Islet of Langerhans (tissue), 1 donor: ENCODE measurements around the gene DSCAM.
"Not testable (repeated sequence)": the region's sequence is repeated elsewhere in the genome, so short reads cannot be mapped to it uniquely, and the experiment has no call there.

Experiments used
- FAIRE-seq: peaks from one replicate; lab custom pipeline; 2011; peaks lifted over from hg19 to GRCh38; lab: Jason Lieb, UNC

The DSCAM gene

GRCh38 chr21:40379881-40380810, 466.8 kb downstream of the DSCAM start:
- no peak for FAIRE-seq

DNA sequence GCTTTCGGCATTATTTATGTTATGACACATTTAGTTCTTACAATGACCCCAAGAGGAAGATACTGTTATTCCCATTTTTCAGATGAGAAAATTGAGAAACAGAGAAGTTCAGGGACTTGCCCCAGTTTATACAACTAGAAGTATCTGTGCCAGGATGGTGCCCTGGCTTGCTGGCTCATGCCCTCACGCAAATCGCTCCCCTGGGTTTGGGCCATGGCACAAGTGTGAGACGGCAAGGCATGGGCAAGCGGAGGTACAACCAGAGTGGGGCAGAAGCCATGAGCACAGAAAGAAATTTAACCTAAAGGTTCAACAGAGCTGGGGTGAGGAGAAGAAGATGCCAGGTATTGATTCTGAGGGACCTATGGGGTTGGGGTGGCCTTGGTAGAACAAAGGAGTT, 469.8 kb downstream of the DSCAM start:
- no peak for FAIRE-seq

GRCh38 chr21:40373761-40374160, 473.2 kb downstream of the DSCAM start:
- peak; percentile 61 for FAIRE-seq

DNA sequence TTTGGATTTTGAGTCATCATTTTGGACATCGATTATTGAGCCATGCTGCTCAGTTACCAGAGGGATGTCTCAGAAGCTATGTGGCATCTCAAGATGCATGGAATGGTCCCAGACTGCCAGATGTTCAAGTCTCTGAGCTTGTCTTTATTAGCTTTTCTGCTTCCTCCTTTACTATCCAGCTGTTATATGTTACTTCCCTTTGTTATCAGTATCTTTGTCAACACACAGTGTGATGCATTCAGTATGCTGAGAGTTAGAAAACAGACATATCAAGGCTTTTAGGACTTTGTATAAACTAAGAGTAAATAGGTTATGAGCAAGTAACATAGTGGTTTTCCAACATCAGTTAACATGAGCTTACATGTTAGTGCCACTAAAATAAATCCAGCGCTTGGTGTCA, 474.5 kb downstream of the DSCAM start:
- no peak for FAIRE-seq

- FAIRE-seq = no peak
Measured at GRCh38 chr21:40371329-40371728, 475.6 kb downstream of the DSCAM start.

GRCh38 chr21:40356644-40357043, 490.3 kb downstream of the DSCAM start:
- no peak for FAIRE-seq

DNA sequence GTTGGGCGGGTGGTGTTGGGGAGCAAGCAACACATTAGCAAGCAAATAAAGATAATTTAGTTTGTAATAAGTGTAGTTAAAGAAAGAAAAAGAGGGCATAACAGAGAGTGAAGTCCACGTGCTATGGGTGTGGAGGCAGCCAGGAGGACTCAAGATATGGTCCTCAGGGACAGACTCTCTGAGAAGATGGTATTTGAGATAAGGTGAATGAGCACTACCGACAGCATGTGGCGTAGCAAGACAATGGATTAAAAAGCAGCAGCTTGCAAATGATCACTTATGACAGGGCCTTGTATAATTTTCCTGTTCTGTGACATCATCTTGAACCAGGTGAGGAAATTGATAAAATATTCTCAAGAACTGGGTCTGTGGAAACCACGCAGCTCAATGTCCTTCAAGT, 491.9 kb downstream of the DSCAM start:
- no peak for FAIRE-seq

DNA sequence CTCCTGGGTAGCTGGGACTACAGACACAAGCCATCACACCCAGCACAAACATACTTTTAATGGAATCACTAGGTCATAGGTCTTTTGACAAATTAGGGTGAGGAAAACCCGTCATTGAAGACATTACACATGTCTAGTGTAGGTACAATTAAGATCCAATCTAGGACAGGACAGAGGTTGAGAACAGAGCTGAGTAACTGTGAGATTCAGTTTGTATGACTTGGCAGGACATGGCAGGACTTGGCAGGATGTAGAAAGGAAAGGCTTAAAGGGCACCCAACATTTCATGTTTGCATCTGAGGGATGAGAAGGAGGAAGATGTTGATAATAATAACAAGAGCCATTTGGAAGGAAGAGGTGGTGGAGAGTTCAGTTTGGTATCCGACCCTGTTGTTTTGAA, 496.0 kb downstream of the DSCAM start:
- FAIRE-seq = no peak

GRCh38 chr21:40349591-40349990, 497.4 kb downstream of the DSCAM start:
- no peak for FAIRE-seq

DNA sequence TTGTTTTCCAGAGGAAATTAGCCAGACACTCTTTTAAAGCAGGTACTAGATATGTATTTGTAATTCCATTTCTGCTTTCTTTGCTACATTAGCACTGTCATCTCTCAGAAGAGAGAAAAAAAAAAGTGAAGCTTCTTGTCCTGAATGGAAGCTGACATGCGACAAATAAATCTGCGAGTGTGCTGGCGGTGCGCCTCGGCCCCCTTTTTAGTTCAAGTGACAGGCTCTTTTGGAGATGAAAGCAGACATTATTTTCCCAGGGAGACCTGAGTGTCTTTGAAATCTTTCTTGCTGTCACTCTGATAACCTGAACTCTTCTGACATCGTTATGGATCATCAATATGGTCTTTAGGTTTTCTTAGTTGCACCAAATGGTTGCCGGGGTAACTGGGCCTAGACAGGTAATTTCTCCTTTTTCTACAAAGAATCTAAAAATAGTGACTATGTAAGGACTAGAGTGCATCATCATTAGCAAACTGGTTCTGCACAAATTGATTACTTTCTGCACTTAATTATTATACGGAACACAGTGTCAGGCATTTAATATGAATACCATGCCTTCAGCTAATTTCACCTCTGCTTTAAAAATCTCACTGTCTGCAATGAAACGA, 501.1 kb downstream of the DSCAM start:
- peak; percentile 62 for FAIRE-seq

GRCh38 chr21:40340357-40340756, 506.6 kb downstream of the DSCAM start:
- peak; percentile 13 for FAIRE-seq

DNA sequence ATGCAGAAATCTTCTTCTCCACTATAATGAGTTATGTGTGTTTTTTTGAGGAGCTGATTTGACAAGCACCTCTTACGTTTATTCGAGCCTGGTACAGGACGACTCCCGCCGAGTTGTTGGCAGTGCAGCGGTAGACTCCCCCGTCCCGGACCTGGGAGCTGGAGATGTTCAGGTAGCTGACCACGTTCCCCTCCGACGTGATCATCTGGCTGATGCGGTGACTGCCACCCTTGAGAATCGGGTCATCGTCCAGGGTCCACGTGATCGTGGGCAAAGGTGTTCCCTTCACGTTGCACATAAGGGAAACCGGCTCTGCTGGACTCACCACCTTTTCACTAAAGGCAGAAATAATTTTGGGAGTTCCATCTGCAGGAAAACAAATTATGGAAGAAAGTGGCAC, 507.9 kb downstream of the DSCAM start:
- FAIRE-seq = no peak

DNA sequence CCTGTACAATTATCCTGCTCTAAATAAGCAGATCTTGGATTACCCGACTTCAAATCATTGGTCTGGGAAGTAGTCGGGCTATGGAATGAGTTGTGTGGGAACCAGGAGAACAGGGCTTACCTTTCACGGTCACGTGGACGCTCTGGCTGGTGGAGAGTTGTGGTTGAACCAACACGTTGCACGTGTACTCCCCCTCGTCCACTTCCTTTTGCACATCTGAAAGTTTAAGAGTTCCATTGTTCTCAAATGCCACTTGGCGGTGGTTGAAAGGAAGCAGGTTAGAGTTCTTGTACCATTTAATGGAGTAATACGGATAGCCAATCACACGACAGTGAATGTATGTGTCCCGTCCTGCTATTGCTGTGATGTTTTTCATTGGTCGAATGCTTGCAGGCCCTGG, 509.0 kb downstream of the DSCAM start:
- FAIRE-seq = no peak

DNA sequence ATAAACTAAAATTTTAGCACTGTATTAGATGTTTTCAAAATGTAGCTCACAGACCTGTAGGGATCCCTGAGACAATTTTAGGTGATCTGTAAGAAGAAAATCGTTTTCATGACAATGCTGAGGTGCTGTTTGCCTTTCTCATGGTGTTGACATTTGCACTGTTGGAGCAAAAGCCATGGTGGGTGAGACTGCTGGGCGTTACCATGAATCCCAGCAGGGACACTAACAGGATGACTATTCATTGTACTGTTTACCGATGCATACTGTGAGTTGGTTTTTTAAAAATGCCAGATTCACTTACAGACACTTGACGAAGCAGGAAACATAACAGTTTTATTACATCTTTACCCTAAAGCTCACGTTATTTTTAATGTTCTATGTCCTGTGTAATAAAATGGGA, 511.3 kb downstream of the DSCAM start:
- no peak for FAIRE-seq

DNA sequence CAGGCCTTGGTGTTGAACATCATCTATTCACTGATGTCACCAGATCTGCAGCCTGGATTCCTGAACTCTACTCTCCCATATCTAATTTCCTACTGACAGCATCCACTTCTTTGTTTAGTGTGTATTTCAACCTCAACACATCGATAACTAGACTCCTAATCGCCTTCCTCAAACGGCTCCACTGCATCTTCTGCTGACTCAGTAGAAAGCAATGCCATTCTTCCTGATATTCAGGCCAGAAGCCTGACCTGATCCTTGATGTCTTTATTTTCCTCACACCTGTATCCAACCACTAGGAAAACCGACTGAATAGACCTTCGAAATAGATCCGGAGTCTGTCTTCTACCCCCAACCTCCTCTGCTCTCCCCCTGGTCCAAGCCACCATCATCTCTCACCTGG, 512.8 kb downstream of the DSCAM start:
- FAIRE-seq = no peak

DNA sequence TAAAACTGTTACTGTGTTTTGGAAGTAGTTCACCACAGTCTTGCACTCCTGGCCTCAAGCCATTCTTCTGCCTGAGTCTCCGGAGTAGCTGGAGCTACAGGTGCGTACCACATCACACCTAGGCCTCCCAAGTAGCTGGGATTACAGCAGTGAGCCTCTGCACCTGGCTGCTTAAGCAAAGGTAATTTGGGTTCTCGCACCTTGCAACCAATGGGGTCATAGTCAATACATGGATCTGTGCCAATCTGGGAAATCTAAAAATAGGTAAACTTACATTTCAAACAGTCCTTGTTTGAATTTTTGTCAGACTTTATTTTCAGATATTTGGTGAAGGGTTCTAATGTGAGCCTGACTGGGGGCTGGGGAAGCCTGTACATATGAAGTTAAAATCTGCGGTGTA, 513.2 kb downstream of the DSCAM start:
- FAIRE-seq = no peak

DNA sequence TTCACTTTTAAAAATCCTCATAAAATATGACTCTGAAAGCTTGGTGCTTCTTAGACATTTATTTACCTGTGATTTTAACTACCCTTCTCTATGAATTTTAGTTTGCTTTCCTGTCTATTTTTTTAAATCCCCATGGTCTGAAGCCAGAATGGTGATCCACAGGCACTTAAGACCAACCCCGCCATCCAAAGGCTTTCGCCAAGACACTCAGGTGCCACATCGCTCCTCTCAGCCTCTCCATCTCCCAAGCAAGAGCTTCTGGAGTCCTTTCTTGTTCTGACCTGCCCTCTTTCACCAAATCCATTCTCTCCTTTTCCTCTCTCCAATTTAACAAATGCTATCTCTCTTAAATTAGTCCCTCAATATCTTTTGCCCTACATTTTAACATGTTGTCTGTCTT, 515.2 kb downstream of the DSCAM start:
- FAIRE-seq = no peak

DNA sequence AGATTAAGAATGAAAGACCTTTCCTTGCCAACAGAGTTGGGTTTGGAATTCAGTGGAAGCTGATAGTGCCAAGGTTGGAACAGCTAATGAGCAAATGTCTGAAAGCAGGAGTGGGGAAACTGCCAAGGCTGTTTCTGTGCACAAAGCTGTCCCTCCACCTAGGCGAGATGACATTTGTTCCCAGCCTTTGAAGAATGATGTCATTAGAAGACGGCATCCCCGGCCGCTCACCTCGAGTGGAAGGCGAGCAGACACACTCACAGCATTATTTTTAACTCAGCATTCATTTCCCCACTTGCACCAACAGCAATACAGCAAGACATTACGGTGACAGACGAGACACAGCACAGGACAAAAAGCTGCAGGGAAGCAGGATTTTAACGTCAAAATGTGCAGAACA, 515.8 kb downstream of the DSCAM start:
- no peak for FAIRE-seq

- no peak for FAIRE-seq
Measured at GRCh38 chr21:40324389-40324788, 522.6 kb downstream of the DSCAM start.

DNA sequence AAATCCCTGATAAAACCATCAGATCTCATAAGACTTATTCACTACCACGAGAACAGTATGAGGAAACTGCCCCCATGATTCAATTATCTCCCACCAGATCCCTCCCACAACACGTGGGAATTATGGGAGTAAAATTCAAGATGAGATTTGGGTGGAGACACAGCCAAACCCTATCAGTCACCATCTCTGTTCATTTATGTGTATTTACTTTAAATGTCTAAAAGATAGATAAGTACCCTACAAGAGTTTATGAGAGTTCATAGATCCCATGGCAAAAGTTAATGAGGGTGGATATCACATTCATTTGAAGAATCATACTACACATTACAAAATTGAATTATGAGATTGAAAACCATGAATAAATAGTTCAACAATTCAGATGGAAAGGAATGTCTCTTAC, 526.2 kb downstream of the DSCAM start:
- FAIRE-seq = not testable (repeated sequence)

DNA sequence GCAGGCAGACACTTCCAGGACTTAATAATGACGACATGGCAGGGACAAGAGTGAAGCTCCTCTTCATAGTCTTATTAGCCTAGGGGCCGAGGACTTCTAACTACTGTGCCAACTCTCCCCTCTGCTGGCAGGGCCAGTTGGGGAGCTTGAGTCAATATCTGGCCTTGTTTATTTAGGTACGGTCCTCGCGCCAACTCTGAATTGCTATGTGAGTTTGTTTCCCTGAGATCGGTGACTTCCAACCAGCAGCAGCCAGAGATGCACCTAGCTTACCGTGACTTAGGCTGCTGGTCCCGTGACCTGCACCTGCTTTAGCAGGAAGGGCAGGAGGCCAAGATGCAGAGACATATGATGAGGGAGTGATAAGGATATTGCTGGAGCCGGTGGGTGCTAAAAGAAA, 528.6 kb downstream of the DSCAM start:
- no peak for FAIRE-seq

GRCh38 chr21:40316104-40316503, 530.9 kb downstream of the DSCAM start:
- no peak for FAIRE-seq

- FAIRE-seq = no peak
Measured at GRCh38 chr21:40315626-40316025, 531.3 kb downstream of the DSCAM start.

GRCh38 chr21:40313260-40313659, 533.7 kb downstream of the DSCAM start:
- FAIRE-seq = no peak
